Measurements from ENCODE around the gene TSHR.
"Not testable (repeated sequence)": the region's sequence is repeated elsewhere in the genome, so short reads cannot be mapped to it uniquely, and the experiment has no call there.

TSHR gene

DNA sequence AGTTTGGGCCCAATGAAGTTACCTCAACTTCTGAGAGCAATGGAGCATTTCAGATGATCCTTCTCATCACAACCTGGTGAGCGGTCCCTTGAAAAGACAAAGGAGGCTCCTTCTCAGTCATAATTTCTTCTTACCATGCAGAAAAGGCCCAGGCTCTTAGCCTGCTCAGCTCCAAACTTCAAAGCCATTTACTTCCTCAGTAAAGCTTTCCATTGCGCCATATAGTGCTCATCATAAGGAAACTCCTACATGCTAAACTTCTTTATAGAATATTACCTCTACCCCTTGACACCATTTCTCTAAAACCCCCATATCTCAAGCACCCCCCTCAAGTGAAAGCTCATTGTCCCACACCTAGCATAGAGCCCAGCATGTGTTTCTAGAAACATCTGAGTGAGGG is 138.2 kb downstream of the TSHR start:
- FAIRE-seq (no peak), DNase-seq (ENCODE audit: insufficient read length, low spot score) (no peak)
- no peak for TF ChIP-seq POLR2A (IDR thresholded peaks at IDR 0.05; ENCODE audit: low read depth, low read length)

DNA sequence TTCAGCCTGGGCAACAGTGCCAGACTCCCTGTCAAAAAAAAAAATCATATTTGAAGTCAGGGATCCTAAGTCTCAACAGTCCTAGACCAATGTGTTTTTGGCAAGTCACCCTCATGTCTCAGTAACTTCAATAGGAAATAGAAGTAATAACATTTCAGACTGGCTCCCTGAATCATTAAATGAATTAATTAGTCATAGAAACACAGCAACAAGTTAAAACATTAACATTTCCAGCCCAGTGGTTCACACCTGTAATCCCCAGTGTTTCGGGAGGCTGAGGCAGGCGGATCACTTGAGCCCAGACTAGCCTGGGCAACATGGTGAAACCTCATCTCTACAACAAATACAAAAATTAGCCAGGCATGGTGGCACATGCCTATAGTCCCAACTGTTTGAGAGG is 140.1 kb downstream of the TSHR start:
- DNase-seq (ENCODE audit: insufficient read length, low spot score) (no peak), FAIRE-seq (no peak)
- TF ChIP-seq POLR2A (IDR thresholded peaks at IDR 0.05; ENCODE audit: low read depth, low read length): no peak

DNA sequence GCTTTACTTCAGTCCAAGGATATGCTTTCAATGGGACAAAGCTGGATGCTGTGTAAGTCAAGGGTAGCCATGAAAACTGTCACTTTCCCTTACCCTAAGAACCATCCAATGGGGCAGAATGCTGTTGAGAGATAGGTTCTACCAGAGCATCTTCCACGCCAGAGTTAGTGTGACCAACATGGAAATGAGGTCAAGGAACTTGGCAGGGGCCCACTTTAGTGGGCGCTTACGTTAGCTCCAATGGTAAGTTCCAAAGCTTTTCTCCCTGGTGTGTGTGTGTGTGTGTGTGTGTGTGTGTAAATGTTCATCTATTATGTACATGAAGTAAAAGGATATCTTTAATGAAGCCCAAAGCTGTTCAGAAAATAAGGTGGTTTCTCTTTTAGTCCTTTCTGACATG is 141.2 kb downstream of the TSHR start:
- no peak for TF ChIP-seq POLR2A (IDR thresholded peaks at IDR 0.05; ENCODE audit: low read depth, low read length)
- FAIRE-seq (no peak), DNase-seq (ENCODE audit: insufficient read length, low spot score) (no peak)

DNA sequence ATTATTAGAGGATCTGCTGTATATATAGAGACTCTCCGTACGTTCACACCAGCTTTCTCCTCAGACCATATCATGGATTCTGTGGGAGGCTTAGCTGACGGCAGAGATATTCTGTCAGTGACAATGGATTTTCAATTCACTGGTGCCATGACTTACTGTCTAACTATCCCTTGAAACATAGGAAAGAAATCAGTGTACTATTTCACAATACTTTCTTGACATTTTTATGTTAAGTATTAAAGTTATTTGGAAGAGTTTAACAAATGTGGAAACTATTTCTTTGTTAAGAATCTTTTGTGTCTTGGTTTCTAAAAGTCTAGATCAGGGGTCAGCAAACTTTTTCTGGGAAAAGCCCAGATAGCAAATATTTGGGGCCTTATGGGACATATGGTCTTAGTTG is 146.8 kb downstream of the TSHR start:
- no peak for FAIRE-seq
- no peak for TF ChIP-seq POLR2A (IDR thresholded peaks at IDR 0.05; ENCODE audit: low read depth, low read length)
- no peak for DNase-seq (ENCODE audit: insufficient read length, low spot score)

DNA sequence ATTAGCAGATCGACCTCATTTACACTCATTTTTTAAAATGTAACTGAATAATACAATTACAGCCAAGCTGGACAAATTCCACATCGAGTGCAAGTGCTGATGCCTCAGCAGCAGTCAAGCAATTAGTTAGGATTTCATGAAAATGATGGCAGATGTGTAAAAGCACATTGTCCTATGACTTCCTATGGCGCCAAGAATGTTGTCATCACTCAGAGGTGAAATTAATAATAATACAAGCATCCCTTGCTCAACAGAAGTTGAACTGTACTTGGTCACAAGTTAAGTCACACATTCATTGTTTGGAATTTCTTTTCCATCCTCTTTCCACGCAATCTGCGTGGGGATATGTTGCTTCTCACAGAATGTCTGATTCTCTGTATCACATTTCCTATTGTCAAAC is 148.0 kb downstream of the TSHR start:
- FAIRE-seq (no peak), DNase-seq (ENCODE audit: insufficient read length, low spot score) (no peak)
- TF ChIP-seq POLR2A (IDR thresholded peaks at IDR 0.05; ENCODE audit: low read depth, low read length): no peak

DNA sequence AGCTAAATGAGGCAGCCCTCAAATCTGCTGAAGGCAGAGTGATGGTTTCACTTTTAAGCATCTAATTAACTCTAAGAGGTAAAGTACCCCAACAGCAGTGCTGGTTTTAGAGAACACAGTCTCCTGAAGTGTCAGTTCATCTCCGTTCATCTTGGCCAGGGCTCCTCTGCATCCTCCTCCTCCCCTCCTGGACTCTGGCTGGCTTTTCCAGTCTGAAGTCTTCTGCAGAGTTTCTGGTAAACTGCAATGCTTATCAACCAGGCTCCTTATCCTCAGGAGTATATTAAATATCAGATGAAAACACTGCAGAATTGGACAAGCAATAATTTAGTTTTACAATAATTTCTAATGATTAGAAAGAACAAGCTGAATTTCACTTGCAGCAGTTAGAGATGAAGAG is 150.0 kb downstream of the TSHR start:
- FAIRE-seq: no peak
- no peak for DNase-seq (ENCODE audit: insufficient read length, low spot score)
- TF ChIP-seq POLR2A (IDR thresholded peaks at IDR 0.05; ENCODE audit: low read depth, low read length): no peak

DNA sequence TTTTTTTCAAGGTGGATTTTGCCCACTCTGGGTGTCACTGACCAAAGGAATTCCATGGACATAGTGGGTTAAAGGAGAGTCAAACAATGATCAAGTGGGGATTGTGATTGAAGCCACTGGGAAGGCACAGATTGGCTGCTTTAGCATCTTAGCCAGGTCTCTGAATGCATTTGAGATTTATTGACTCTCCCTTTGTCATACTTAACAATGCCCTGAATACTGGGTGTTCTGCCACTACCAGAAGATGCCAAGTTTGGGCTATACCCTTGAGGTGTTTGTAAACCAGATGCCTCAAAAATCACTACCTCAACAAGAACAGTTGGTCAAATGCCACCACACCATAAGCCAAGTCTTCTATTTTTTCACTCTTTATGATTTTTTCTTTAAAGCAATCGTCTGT is 150.5 kb downstream of the TSHR start:
- DNase-seq (ENCODE audit: insufficient read length, low spot score) (no peak), FAIRE-seq (no peak)
- TF ChIP-seq POLR2A (IDR thresholded peaks at IDR 0.05; ENCODE audit: low read depth, low read length): no peak

DNA sequence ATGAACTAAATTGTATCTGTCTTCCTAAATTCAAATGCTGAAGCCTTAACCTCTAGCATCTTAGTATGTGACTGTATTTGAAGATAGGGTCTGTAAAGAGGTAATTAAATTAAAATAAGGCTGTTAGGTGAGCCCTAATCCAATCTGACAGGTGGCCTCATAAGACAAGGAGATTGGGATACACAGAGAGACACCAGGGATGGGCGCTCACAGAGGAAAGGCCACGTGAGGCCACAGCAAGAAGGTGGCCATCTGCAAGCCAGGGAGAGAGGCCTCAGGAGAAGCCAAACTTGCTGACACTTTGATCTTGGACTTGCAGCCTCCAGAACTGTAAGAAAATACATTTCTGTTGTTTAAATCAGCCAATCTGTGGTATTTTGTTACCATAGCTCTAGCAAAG is 154.8 kb downstream of the TSHR start:
- TF ChIP-seq POLR2A (IDR thresholded peaks at IDR 0.05; ENCODE audit: low read depth, low read length): no peak
- FAIRE-seq: no peak
- no peak for DNase-seq (ENCODE audit: insufficient read length, low spot score)

DNA sequence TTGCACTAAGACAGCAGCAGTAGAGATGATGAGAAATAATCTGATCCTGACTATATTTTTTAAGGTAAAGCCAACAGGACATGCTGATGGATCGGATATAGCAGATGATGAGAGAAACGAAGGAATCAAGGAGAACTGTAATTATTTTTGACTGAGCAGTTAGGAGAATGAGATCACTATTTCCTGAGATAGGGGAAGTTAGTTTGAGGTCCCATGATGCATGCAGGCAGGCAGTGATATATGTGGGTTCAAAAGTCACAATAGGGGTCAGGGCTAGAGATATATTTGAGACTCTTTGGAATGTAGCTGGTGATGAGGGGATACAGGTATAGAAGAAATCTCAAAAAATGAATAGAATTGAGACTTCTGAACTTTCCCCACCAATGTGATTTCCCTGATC is 157.8 kb downstream of the TSHR start:
- DNase-seq (ENCODE audit: insufficient read length, low spot score): no peak
- no peak for TF ChIP-seq POLR2A (IDR thresholded peaks at IDR 0.05; ENCODE audit: low read depth, low read length)
- FAIRE-seq: no peak

DNA sequence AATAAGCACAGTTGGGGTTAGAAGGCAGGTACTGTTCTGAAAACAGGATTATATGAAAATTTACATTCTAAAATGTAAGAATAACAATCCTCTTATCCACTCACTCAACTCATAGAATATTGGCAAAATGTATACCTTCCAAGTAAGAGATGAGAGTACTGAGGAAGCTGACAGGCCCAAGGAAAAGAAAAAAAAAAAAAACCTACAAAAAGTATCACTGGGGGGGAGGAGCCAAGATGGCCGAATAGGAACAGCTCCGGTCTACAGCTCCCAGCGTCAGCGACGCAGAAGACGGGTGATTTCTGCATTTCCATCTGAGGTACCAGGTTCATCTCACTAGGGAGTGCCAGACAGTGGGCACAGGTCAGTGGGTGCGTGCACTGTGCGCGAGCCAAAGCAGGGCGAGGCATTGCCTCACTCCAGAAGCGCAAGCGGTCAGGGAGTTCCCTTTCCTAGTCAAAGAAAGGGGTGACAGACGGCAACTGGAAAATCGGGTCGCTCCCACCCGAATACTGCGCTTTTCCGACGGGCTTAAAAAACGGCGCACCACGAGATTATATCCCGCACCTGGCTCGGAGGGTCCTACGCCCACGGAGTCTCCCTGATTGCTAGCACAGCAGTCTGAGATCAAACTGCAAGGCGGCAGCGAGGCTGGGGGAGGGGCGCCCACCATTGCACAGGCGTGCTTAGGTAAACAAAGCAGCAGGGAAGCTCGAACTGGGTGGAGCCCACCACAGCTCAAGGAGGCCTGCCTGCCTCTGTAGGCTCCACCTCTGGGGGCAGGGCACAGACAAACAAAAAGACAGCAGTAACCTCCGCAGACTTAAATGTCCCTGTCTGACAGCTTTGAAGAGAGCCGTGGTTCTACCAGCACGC is 158.8 kb downstream of the TSHR start:
- DNase-seq (ENCODE audit: insufficient read length, low spot score); FAIRE-seq: not testable (repeated sequence)

DNA sequence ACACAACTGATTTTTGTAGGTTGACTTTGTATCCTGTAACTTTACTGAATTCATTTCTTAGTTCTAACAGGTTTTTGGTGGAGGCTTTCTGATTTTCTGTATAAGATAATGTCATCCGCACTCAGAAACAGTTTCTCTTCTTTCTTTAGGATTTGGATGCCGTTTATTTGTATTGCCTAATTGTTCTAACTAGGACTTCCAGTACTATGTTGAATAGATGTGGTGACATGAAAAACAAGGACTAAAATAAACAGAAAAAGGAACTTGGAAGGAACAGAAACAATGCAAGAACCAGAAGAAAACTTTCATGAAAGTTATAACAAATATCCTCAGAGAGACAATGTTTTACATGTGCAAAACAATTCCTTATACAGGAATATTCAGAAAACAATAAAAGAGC is 165.1 kb downstream of the TSHR start:
- DNase-seq (ENCODE audit: insufficient read length, low spot score) (no peak), FAIRE-seq (no peak)
- TF ChIP-seq POLR2A (IDR thresholded peaks at IDR 0.05; ENCODE audit: low read depth, low read length): no peak

DNA sequence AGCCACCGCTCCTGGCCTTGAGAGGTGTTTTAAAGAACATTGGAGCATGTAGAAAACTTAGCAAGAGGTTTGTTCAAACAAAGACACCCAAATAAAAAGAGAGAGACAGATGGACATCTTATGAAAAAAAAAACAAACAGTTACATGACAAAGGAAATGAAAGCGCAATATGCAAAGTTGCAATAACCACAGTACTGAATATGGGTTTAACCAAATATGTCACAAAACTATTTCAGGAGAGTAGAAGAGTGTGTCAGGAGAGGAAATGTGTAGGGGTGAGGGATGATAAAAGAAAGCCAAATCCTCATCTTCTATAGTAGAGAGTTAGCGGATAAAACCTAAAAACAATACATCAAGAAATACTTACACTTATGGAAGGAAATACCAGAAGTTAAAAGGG is 166.9 kb downstream of the TSHR start:
- no peak for TF ChIP-seq POLR2A (IDR thresholded peaks at IDR 0.05; ENCODE audit: low read depth, low read length)
- DNase-seq (ENCODE audit: insufficient read length, low spot score) (no peak), FAIRE-seq (no peak)

DNA sequence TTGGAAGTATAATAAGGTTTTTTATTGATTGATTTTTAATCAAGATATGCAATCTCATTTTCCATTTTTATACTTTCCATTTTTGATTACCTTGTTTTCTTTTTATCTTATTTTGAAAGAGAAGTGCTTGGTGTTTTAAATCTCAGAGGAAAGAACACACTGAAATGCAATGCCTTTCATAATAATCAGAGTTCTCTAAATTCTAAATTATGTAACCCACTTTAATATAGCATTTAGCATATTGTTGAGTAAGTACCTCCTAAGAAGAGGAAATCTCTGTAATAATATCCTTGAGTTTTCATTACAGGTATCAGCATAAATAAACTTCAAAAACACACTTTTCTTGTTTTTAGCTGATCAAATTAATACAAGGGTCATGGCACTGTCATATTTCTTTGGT is 168.4 kb downstream of the TSHR start:
- no peak for FAIRE-seq
- no peak for DNase-seq (ENCODE audit: insufficient read length, low spot score)
- no peak for TF ChIP-seq POLR2A (IDR thresholded peaks at IDR 0.05; ENCODE audit: low read depth, low read length)

DNA sequence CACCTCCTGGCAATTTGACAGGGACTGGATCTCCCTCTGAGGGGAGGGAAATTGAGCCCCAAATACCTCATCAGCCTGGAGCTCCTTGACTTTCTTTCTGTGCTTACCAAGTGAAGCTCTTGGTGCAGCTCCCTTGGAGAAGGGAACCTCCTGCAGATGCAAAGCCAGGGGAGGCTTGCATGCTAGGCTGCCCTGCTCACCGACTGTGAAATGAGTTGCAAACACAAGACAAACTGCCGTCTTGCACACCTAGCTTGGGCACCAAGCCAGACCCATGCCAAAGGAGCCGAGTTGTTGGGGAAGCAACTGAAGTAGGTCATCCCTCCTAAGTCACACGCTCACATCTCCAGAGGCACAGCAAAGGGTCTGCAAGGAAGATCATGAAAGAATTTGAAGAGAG is 170.1 kb downstream of the TSHR start:
- no peak for TF ChIP-seq POLR2A (IDR thresholded peaks at IDR 0.05; ENCODE audit: low read depth, low read length)
- DNase-seq (ENCODE audit: insufficient read length, low spot score) (no peak), FAIRE-seq (no peak)

DNA sequence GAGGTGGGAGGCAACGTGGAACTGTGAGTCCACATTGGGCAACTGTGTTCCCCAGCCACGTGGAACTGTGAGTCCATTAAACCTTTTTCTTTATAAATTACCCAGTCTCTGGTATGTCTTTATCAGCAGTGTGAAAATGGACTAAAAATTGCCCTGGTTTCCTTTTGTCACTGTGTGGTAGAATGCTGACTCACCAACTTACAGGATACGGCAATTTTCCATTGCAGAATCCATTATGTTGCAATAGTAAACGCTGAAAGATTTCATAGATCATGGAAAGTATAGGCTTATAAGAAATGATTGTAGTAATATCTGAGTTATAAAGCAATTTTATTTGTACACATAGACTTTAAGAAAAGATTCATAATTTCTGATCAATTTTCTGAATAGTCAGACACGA is 172.4 kb downstream of the TSHR start:
- no peak for FAIRE-seq
- no peak for TF ChIP-seq POLR2A (IDR thresholded peaks at IDR 0.05; ENCODE audit: low read depth, low read length)
- DNase-seq (ENCODE audit: insufficient read length, low spot score): no peak

DNA sequence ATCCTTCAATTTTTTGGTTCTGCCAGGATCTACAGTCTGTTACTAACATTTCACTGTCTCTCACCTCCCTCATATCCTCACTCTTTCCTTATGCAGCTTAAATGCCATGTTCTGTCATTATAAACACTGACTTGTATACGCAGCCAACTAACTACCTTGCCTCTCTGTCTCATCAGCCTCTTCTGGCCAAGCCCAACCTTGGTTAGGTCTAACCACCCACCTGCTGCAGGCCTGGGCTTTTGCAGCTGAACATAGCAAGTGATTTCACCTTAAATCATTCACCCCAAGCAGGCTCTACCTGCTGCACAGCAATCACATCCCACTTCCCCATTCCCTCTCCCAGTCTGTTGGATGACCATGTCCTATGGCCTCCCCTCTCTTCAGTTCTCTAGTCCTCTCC is 173.8 kb downstream of the TSHR start:
- DNase-seq (ENCODE audit: insufficient read length, low spot score): no peak
- no peak for FAIRE-seq
- TF ChIP-seq POLR2A (IDR thresholded peaks at IDR 0.05; ENCODE audit: low read depth, low read length): no peak

Data from H54 (cell line).